Activated CD4-positive, CD25-positive, alpha-beta regulatory T cell treated with anti-CD3 and anti-CD28 coated beads, Interleukin-2, amount 50 U/mL, for 24 hours (primary cell): ENCODE measurements around the gene PCDHB16.

Experiments used
- ATAC-seq, 2 donors: fragments of 150-1000 bp; cut with Tn5 transposase; one replicate each; pipeline ENCODE4 v1.10.0; 2021; ENCODE audit warnings: mild to moderate bottlenecking in 1 of 2, moderate library complexity in 1 of 2

PCDHB16 gene

GRCh38 chr5:141234109-141234667 lies 52.0 kb downstream of the PCDHB16 start:
- ATAC-seq, result no peak
